Fibroblast of skin of left quadriceps (primary cell): ENCODE results near the gene TDRD12.

Source experiments
- DNase-seq, 2 experiments: peaks; one replicate each; pipeline ENCODE4 v3.0.0-alpha.2; 2013; ENCODE audit warnings: low read depth in 2 of 2

The TDRD12 gene

GRCh38 chr19:32809754-32810153, 90.2 kb downstream of the TDRD12 start:
- no peak for DNase-seq

GRCh38 chr19:32810452-32810851, 90.9 kb downstream of the TDRD12 start:
- no peak for DNase-seq

GRCh38 chr19:32811151-32811550, 91.6 kb downstream of the TDRD12 start:
- DNase-seq: no peak

- DNase-seq: no peak
Measured at GRCh38 chr19:32812036-32812435, 92.5 kb downstream of the TDRD12 start.

DNA sequence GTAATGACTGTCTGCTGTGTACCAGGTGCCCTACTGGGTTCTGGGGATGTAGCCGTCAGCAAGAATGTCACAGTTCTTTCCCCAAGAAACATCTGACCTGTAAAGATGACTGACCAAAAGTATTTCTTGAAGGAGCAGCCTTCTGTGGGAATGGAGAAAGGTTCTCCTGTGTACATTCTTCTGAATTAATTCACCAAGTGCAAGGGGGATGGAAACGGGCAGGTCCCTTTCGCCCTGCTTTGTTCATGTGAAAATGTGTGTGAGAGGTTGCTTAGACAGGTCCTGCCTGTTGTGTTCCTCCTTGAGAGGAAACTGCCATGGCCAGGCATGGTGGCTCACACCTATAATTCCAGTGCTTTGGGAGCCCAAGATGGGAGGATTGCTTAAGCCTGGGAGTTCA, 93.0 kb downstream of the TDRD12 start:
- DNase-seq: no peak

DNA sequence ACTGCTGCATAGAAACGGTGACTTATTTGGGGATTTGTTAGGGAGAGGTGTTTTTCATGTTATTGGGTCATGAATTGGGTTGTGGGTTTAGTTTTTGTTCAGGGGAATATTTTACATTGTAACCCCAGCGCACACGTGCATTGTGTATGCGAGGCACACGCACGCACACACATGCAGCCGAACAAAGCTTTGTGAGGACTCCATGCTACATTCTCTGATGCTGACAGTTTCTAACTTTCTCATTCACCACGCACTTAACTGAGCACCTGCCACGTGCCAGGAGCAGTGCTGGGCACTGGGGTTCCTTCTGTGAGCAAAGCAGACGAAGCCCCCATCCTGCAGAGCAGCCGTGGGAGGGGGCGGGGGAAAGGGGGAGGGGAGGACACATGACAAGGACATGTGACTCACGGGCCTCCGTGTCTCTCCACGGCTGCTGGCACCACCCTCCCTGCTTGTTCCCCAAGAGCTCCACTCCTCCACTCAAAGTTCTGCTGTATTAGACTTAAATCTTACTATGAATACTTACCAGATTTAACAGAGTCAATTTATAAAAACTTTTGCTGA, 94.4 kb downstream of the TDRD12 start:
- no peak for DNase-seq

DNA sequence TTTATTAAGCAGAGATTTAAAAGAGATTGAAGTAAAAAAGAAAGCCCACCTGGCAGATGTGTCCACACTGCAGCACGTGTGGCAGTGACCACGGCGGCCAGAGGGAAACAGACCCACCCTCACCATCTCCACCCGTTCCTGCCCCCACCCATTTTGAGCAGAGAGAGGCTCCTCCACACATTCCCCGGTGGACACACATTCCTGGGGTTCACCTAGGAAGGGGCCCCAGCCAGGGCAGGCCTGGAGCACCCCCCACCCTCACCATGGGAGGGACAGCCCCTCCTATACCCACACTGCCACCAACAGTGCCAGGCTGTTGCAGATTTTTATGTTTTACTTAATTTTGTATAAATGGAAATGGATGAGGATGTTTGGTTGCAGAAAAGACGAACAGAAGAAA, 95.1 kb downstream of the TDRD12 start:
- DNase-seq: no peak

DNA sequence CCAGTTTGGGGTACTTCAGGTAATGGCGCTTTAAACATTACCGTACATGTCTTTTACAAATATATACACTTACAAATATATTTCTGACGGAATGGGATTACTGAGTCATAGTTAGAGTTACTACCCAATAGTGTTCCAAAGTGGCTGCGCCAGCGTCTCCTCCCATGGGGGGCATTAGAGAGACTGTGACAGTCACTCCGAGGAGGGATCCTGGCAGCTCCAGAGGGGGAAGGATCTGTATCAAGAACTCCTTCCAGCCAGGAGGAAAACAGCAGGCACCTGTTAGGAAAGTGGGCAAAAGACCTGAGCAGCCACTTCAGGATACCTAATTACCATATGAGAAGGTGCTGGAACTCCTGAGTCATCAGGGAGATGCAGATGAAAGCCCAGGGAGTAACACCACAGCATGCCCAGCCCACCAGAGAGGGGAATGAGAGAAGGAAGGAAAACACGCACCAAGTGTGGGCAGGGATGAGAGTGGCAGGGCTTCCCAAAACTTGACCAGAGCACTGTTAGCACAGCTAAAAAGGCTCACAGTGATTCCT, 97.1 kb downstream of the TDRD12 start:
- no peak for DNase-seq

GRCh38 chr19:32817569-32818476, 98.3 kb downstream of the TDRD12 start:
- DNase-seq: no peak

- no peak for DNase-seq
Measured at GRCh38 chr19:32818536-32818935, 99.0 kb downstream of the TDRD12 start.

GRCh38 chr19:32819419-32820400, 100.1 kb downstream of the TDRD12 start:
- no peak for DNase-seq

DNA sequence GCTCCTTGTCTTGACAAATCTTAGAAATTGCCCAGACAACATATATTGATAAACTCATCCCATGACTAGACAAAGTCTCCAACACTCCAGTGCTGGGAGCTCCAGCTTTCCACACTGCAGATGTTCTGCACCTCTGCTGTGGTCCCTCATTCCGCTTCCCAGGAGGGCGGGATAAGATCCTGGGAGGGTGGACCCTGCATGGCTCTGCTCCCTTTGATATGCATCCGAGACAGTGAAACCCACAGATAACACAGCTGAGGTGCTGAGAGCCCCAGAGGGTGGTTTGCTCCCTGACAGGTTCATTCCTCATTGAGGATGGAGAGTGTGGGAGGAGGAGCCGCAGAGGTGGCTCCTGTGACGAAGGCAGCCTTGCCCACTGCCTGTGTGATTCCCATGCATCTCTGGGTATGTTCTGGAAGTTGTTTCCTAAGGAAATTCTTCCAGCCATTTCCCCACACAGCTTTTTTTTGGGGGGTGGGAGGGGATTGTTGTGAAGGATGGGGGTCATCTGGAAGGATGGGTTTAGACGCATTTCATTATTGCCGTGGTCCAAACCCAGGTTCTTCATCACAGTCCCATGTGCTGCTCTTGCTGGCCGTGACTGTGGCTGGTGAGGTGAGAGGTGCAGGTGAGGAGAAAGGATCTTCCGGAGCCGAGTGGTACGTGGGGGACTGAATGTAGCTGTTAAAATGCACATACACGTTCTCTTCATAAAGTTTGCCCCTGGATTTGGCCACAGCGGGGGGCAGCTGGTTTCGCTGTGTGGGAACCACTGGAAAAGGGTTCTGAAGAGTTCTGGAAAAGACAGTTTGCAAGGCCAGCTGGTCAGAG, 103.6 kb downstream of the TDRD12 start:
- no peak for DNase-seq

DNA sequence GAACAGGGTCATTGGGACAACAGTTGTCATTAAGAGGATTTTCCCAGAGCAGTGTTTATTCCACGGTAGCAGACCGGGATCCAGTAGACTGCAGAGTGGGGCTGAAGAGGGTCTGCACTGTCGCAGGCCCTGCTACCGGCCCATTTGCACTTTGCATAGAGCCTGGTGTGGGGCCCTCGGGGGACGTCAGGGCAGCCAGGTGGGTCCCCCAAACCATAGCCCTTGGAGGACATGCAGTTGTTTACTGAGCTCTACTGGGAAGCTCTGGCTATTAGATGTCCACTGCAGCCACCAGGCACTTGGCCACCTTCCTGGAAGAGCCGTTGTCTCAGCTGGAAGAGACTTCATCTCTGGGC, 104.2 kb downstream of the TDRD12 start:
- DNase-seq: no peak

DNA sequence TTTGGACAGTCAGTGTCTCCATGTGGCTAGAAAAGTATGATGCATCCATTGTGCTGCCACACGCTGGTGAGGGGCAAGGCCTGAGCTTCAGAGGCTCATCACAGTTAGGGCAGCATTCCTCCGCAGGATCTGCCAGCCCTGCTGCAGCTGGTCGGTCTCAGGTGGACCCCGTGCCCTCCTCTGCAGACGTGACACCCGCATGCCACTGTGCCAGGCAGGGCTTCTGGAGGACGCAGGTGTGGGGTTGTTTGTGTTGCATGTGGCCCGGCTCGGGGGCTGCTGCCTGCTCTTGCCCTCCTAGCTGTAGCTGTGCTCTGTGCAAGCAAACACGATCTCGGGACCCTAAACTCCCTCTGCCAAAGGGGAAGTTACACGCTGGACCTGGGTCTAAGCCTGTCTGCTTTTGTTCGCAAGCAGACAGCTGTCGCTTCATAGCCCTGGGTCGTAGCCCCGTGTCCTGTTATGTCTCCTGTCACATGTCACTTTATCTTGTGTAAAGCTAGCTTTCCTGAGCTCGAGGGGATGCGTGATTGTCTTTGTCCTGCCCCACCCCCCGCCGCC, 104.7 kb downstream of the TDRD12 start:
- DNase-seq: no peak

DNA sequence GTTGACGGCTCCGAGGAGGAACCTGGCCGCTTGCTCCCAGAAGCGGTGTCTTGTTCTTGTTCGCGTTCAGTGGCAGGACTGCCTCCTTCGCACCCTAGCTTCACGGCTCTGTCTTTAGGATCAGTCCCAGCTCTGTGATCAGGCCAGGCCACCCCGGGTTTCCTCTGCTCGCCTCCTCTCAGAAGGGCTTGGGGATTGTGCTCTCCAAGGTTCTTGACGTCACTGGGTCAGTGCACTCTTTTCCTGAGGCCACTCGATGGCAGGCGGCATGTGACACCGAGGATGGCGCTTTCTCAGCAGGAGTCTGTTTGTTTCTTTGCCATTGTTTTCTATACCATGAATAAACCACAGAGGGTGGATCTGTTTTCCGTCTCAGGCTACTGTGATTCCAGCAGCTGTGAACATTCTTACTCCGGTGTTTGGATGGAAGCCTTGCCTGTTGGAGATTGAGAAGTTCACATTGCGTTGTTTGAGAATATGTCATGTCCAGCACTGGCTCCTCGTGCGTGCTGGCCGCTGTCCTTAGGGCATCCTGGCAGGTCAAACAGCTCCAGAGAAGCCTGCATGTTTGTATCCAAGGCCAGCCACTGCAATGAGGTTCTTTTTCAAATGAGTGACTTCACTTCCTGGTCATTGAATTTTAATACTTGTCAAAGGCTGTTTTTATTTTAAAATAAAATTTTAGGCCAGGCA, 105.5 kb downstream of the TDRD12 start:
- no peak for DNase-seq

GRCh38 chr19:32828139-32828538, 108.6 kb downstream of the TDRD12 start:
- no peak for DNase-seq

- no peak for DNase-seq
Measured at GRCh38 chr19:32828643-32829344, 109.2 kb downstream of the TDRD12 start.

DNA sequence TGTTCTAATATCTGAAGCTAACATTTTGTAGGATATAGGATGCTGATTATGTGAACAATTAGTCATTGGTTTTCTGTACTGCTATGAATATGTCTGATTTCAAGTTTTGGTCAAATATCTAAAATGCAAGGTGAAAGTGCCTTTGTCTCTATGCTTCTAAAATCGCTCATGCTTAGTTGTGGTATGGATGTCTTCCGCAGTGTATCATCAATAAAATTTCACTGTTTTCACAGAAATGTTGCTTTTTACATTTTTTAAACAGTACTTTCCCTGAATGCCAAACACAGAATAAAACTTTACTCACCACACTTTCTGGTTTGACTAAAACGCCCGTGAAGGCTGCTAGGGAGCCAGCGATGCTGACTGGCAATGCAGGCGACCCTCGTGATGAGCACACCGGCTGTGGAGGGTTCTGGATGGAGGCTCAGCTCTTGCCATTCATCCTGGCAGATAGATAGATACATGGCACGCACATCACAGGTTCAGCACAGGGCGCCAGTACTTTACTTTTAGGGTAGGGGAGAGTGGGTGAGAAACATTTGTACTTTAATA, 109.9 kb downstream of the TDRD12 start:
- no peak for DNase-seq
